GM19238 (cell line): Measurements from ENCODE around the gene CEP44.

Experiments used
- DNase-seq: peaks from one replicate; pipeline ENCODE4 v3.0.0; 2011; ENCODE audit warnings: low spot score; ENCODE audit not compliant: insufficient read length

Gene CEP44

DNA sequence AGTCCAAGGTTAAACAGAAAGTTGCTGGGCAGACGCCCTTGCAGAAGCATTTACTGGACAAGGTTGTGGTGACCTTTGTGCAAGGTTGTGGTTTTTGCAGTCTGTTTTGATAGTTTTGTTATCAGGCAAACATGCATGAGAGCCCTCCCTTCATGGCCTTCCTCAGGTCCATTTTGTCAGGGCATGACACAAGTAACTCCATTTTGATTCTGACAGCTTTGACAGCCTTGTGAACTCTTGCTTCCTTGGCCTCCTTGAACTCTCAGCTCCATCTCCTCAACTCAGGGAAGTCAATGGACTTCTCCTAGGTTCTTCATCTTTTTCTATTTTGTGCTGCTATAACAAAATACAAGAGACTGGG is 97.7 kb downstream of the CEP44 start:
- no peak for DNase-seq
